ENCODE results near the gene TEX28.

The TEX28 gene

DNA sequence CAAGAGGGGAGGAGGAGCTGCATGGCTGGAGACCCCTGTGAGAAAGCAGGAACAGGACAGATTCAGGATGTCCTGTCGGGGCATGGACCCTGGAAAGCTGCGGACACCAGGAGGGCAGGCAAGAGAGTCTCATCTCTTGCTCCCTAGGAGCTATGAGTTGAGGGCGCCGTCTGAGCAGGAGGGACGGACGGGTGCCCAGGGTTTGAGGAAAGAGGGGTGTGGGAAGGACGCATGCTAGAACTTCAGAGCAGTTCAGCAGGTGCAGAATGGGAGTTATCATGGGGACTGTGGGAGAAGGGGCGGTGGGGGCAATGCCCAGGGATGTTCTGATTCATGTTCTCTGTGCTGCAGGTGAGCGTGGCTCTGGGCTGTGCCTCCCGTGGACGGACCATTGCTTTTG, 25.5 kb upstream of the TEX28 start:
- TF ChIP-seq, protein P1, sequence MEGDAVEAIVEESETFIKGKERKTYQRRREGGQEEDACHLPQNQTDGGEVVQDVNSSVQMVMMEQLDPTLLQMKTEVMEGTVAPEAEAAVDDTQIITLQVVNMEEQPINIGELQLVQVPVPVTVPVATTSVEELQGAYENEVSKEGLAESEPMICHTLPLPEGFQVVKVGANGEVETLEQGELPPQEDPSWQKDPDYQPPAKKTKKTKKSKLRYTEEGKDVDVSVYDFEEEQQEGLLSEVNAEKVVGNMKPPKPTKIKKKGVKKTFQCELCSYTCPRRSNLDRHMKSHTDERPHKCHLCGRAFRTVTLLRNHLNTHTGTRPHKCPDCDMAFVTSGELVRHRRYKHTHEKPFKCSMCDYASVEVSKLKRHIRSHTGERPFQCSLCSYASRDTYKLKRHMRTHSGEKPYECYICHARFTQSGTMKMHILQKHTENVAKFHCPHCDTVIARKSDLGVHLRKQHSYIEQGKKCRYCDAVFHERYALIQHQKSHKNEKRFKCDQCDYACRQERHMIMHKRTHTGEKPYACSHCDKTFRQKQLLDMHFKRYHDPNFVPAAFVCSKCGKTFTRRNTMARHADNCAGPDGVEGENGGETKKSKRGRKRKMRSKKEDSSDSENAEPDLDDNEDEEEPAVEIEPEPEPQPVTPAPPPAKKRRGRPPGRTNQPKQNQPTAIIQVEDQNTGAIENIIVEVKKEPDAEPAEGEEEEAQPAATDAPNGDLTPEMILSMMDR (IDR thresholded peaks at IDR 0.05; ENCODE audit: poor library complexity, severe bottlenecking) = no peak
- no peaks in the 10 kb centered on the region for H3K4me1 ChIP-seq (ENCODE audit: insufficient read depth, poor library complexity, severe bottlenecking)
- H3K4me3 ChIP-seq (ENCODE audit: severe bottlenecking) = no peak overlapping the region
- DNase-seq (ENCODE audit: low spot score) (no peak), ATAC-seq (ENCODE audit: low read depth) (no peak)
- no peak overlapping the region for H3K27ac ChIP-seq (ENCODE audit: poor library complexity, severe bottlenecking)
- H3K27me3 ChIP-seq (ENCODE audit: insufficient read depth, poor library complexity, severe bottlenecking) = no peaks in the 10 kb centered on the region
- no peaks in the 10 kb centered on the region for H3K36me3 ChIP-seq (ENCODE audit: low read depth)
- H3K9me3 ChIP-seq (ENCODE audit: severe bottlenecking) = no peaks in the 10 kb centered on the region

DNA sequence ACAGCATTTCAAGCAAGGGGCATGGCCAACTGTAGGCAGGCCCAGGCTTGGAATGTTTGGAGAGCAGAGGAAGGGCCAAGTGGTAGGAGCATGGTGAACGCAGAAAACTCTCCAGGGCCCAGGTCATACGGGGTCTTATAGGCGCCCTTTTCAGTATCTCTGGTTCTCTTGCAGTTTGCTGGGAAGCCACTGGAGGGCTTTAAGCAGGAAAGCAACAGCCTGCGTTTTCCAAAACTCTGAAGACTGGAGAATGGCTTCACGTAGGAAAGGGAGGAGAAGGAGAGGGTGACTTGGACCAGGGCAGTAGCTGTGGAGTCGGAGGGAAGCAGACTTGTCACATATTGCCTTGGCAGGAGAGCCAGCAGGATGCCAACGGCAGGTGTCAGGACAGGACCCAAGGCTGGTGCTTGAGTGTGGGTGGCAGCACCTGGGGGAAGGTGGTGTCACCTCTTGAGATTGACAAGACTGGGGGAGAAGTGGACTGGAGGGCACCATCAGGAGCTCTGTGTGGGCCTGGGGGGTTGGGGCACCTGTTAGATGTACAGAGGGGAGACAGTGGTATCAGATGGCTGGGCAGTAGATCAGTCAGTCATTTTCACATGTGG, 22.6 kb upstream of the TEX28 start:
- Histone ChIP-seq H3K36me3 (ENCODE audit: low read depth) (no peaks in the 10 kb centered on the region), H3K4me3 (ENCODE audit: severe bottlenecking) (no peak overlapping the region), H3K9me3 (ENCODE audit: severe bottlenecking) (no peaks in the 10 kb centered on the region), H3K4me1 (ENCODE audit: insufficient read depth, poor library complexity, severe bottlenecking) (no peaks in the 10 kb centered on the region), H3K27me3 (ENCODE audit: insufficient read depth, poor library complexity, severe bottlenecking) (no peaks in the 10 kb centered on the region), H3K27ac (ENCODE audit: poor library complexity, severe bottlenecking) (no peak overlapping the region)
- TF ChIP-seq, protein P1 (IDR thresholded peaks at IDR 0.05; ENCODE audit: poor library complexity, severe bottlenecking) = peak; percentile 36
- ATAC-seq (ENCODE audit: low read depth) (0 out of 3 replicates have a peak, but pooled peaks have one; percentile 21), DNase-seq (ENCODE audit: low spot score) (no peak)

DNA sequence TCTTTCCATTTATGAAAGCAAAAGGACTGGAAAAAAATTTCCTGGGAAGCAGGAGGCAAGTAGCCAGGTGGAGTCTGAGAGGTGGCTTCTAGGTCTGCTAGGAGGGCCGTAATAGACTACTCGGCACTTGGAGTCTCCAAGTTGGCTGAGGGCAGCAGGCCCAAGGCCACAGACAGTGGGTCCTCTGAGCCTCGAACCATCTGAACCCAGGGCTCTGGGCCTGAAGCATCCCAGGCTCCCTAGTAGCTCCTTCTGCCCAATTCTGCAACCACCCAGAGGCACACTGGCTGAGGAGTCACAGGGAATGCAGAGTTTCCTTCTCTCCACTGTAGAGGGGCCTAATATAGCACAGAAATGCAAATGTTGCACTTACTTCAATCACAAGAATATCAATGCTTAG, 20.5 kb upstream of the TEX28 start:
- no peaks in the 10 kb centered on the region for H3K9me3 ChIP-seq (ENCODE audit: severe bottlenecking)
- H3K27me3 ChIP-seq (ENCODE audit: insufficient read depth, poor library complexity, severe bottlenecking) = no peaks in the 10 kb centered on the region
- no peak overlapping the region for H3K27ac ChIP-seq (ENCODE audit: poor library complexity, severe bottlenecking)
- no peak for ATAC-seq (ENCODE audit: low read depth)
- TF ChIP-seq, protein P1 (IDR thresholded peaks at IDR 0.05; ENCODE audit: poor library complexity, severe bottlenecking) = no peak
- DNase-seq (ENCODE audit: low spot score) = no peak
- H3K4me3 ChIP-seq (ENCODE audit: severe bottlenecking) = no peak overlapping the region
- H3K4me1 ChIP-seq (ENCODE audit: insufficient read depth, poor library complexity, severe bottlenecking) = no peaks in the 10 kb centered on the region
- H3K36me3 ChIP-seq (ENCODE audit: low read depth) = no peaks in the 10 kb centered on the region

DNA sequence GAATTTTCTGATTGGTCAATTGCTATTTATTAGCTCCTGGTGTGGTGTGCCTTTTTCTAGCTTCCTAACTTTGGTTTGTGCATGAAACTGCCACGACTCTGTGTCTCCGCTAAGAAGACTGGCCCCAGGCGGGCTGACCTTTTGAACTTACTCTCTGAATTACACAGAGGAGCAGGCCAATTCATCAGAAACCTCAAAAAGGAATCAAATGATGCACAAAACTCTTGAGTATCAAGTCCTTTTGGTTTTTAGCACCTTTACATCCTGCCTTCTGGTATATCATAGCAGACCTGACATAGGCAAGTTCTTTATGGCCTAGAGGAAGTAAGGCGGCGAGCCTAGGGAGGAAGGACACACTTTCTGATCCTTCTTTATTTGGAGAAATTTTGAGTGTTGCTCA, 18.2 kb upstream of the TEX28 start:
- TF ChIP-seq, protein P1 (IDR thresholded peaks at IDR 0.05; ENCODE audit: poor library complexity, severe bottlenecking) = no peak
- DNase-seq (ENCODE audit: low spot score) = no peak
- Histone ChIP-seq H3K27me3 (ENCODE audit: insufficient read depth, poor library complexity, severe bottlenecking) (no peaks in the 10 kb centered on the region), H3K36me3 (ENCODE audit: low read depth) (no peaks in the 10 kb centered on the region), H3K9me3 (ENCODE audit: severe bottlenecking) (no peaks in the 10 kb centered on the region), H3K27ac (ENCODE audit: poor library complexity, severe bottlenecking) (no peak overlapping the region), H3K4me1 (ENCODE audit: insufficient read depth, poor library complexity, severe bottlenecking) (no peaks in the 10 kb centered on the region), H3K4me3 (ENCODE audit: severe bottlenecking) (no peak overlapping the region)
- ATAC-seq (ENCODE audit: low read depth) = no peak

DNA sequence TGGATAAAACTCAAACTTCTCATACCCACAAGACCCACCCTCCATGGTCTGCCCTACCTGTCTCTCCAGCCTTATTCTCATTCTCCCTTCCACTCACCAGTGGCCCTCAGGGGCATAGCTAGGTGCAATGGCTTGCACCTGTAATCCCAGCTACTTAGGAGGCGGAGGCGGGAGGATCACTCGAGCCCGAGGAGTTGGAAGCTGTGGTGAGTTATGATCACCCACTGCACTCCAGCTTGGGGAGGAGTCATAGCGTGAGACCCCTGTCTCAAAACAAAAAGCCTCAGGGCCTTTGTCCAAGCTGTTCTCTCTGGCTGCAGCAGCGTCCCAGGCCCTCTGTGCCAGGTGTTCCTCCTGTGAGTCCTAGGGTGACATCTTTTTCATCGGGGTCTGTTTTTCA, 17.2 kb upstream of the TEX28 start:
- ATAC-seq (ENCODE audit: low read depth) (no peak), DNase-seq (ENCODE audit: low spot score) (no peak)
- TF ChIP-seq, protein P1 (IDR thresholded peaks at IDR 0.05; ENCODE audit: poor library complexity, severe bottlenecking) = no peak
- Histone ChIP-seq H3K4me3 (ENCODE audit: severe bottlenecking) (no peak overlapping the region), H3K9me3 (ENCODE audit: severe bottlenecking) (no peaks in the 10 kb centered on the region), H3K36me3 (ENCODE audit: low read depth) (no peaks in the 10 kb centered on the region), H3K27me3 (ENCODE audit: insufficient read depth, poor library complexity, severe bottlenecking) (no peaks in the 10 kb centered on the region), H3K27ac (ENCODE audit: poor library complexity, severe bottlenecking) (no peak overlapping the region), H3K4me1 (ENCODE audit: insufficient read depth, poor library complexity, severe bottlenecking) (no peaks in the 10 kb centered on the region)

Measured in RWPE2 (cell line).